DOHH2 (cell line): ENCODE measurements around the gene KIF5C.

Experiments used
- CTCF ChIP-seq: fragments of 200-600 bp; sonication (generic); IDR thresholded peaks from one replicate; pipeline ENCODE4 v1.5.1; 2014; ENCODE audit warnings: antibody characterized with exemption, mild to moderate bottlenecking, low read depth, low read length; ENCODE audit not compliant: poor library complexity, severe bottlenecking
- EZH2phosphoT487 ChIP-seq: fragments of 200-600 bp; sonication (generic); IDR thresholded peaks from 2 replicates; pipeline ENCODE4 v1.6.1; 2017; ENCODE audit warnings: borderline replicate concordance, mild to moderate bottlenecking, antibody characterized with exemption, low read length, moderate library complexity, mixed read lengths

DNA sequence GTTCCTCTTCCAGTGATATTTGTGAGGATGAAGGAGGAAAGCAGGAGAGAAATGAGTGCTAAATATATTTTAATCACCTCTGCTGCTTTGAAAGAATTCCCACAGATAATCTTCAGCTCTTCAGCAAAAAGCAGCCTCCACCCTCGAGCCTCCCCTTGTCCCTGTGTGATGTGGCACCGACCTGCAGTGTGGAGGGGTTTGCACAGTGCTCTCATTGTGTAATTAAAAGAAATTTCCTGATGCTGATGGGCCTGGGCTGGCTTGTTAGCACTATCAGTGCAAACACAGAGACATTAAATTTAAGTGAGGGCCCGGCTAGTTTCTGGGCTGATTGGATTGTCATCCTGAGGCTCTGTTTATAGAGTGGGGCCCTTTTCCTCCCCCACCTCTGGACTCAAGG is 53.4 kb downstream of the KIF5C start:
- TF ChIP-seq CTCF (no peak), EZH2phosphoT487 (no peak)
